ENCODE data around the gene JUP.

Gene JUP

GRCh38 chr17:41810659-41811548 is 24.4 kb upstream of the JUP start:
- in situ Hi-C loops (cut with HindIII; ENCODE audit: low sequenced_read_pairs): no loop called here

DNA sequence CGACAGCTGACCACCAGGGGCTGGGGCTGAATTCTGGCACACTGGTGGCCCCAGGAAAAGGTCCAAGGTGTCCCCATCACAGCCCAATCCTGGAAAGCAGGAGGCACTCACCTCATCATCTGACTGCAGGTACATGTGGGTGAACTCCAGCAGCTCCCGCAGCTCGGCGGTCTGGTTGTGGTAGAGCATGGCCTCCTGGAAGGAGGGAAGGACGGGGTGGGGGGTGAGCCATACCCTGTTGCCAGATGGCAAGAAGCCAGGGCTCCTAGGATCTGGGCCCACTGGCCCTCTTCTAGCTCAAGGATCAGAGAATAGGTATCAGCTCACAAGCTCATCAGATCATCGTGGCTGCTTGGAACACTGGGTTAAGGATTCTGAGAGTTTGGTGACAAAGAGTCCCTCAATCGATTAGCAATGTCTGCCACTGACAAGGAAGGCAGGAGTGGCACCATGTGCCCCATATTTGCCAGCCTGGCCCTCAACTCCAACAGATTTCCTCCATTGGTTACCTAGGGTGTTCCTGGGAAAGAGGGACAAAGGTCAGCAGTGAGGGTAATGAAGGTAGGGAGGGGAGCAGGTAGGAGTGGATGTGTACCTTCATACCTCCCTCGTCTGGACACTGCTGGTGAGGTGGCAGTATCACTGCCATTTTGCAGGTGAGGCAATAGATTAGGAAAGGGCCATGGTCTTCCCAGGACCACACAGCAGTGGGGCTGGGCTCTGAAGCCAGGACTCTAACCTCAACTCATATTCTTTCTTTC is 20.4 kb upstream of the JUP start:
- in situ Hi-C loops (cut with HindIII; ENCODE audit: low sequenced_read_pairs): loop anchor here (10.0 kb wide), 1 partner anchor 82 kb away; no protein-coding TSS in a partner anchor

GRCh38 chr17:41803049-41804020 is 16.8 kb upstream of the JUP start:
- in situ Hi-C loops (cut with HindIII; ENCODE audit: low sequenced_read_pairs): loop anchor here (10.0 kb wide), 1 partner anchor 79 kb away; no protein-coding TSS in a partner anchor

DNA sequence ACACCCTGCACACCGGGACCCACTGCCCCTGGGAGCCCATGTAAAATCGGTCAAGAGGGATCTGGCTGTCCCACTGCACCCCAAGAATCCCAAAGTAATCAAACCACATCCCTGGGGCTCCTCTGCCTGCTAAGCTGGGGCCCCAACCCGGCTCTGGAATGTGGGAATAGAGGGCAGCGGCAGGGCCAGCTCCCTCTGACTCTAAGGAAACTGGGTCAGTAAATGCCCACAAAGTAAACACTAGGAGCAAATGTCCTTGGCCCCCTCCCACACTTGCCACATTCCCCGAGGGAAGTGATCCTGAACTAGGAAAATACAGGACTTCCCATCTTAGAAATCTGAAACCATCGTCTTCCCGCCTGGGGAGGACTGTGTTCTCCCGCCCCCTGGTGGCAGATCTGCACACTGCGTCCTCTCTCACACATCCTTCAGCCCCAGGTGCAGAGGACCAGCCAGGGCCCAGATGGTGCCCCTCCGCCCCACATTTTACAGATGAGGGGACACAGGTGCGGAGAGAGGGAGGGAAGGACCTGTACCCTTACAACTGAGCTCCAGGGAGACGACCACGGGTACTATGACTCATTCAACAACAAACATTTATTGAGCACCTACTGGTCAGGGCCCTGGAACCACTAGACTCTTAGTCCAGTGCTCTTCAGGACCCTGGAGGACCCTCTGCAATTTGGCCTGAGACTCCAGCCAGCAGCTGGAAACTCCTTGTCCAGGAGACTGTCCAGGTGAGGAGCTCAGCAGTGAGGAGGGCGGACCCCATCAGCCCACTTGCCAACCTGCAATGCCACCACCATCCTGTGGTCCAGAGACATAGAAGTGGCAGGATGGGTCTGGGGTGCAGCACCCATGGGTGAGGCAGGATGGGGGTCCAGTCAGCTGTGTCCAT is 15.1 kb upstream of the JUP start:
- in situ Hi-C loops (cut with HindIII; ENCODE audit: low sequenced_read_pairs): loop anchor here (10.0 kb wide), 1 partner anchor 77 kb away; no protein-coding TSS in a partner anchor

DNA sequence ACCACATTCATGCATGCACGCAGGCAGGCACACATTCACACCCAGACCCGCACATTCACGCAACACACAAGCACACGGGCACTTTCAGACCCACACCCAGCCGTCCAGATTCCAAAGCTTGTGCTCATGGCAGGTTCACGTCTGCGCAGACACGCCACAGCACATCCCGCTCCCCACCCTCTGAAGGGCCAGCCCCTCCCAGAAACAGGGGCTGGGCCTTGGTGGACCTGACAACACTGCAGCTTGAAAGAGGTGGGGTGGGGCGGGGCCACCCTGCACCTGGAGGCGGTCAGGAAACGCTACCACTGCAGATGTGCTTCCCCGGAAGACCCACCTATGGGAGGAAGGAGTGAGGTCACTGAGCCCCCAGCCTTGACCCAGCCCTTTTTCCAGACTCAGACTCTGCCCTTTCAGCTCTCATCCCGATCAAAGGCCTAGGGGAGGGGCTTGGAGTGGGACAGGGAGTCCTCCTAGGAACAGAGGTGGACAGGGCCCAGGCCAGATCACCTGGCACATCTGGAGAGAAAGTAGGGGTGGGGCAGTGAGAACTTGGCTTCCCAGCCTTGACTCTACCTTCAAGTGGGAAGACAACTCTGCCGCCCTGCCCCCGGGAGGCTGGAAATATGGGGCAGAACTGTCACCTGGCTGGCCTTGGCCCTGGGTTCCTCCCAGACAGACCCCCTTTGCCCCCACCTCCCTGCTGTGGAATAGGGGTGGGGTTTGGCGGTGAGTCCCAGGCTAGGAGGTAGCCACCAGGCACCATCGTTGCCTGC is 14.3 kb upstream of the JUP start:
- in situ Hi-C loops (cut with HindIII; ENCODE audit: low sequenced_read_pairs): loop anchor here (10.0 kb wide), 1 partner anchor 76 kb away; no protein-coding TSS in a partner anchor

- in situ Hi-C loops (cut with HindIII; ENCODE audit: low sequenced_read_pairs): no loop called here
These were observed 12.9 kb upstream of the JUP start for GRCh38 chr17:41799366-41799765.

- in situ Hi-C loops (cut with HindIII; ENCODE audit: low sequenced_read_pairs): no loop called here
These were observed 10.9 kb upstream of the JUP start for GRCh38 chr17:41797377-41797776.

GRCh38 chr17:41796121-41796895 is 9.8 kb upstream of the JUP start:
- in situ Hi-C loops (cut with HindIII; ENCODE audit: low sequenced_read_pairs): no loop called here

DNA sequence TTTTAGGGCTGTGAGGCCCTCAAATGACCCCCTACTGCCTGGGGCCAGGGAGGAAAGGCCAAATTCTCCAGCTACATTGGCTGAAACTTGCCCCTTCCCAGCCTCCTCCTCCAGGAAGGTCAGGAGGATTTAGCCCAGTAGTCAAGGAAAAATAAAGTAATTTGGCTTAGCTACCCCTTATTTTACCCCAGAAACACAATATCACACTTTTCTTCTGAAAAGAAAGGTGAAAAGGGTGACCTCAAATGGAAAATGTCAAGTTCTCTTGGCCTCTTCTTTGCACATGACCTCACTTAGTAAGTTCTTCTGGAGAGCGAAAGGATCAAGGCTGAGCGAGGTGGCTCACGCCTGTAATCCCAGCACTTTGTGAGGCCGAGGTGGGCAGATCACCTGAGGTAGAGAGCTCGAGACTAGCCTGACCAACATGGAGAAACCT is 8.0 kb upstream of the JUP start:
- in situ Hi-C loops (cut with HindIII; ENCODE audit: low sequenced_read_pairs): no loop called here

DNA sequence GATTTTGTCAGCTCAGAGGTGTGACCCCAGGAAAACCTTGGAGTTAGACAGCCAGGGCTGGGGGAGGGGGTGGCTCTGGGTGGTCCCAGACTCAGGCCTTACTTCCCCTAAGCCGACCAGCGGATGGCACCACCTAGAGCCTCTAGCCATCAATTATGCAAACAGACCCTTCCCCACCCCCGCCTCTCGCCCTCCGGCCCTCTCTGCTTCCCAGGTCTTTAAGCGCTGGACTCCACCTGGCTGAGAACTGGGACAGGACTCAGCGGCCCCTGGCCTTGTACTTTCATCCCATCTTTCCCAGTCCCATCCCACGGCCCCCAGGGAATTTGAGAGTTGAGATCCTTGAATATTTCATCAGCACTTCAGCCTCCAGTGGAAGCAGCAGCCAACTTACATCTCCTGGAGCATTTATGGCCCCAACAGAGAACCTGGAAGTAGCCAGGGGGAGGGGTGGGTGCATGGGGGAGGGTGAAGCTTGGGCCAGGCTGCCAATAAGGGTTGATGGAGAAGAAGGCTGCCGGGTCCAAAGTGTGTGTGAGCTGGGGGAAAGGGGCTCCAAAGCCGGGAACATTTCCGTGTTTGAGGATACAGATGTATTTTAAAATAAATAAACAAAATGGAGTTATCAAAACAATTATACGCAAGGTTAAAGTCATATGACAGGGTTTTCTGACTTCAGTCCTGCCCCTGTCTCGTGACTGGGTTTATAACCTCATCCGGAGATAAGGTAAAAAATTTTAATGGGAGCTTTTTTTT is 7.5 kb upstream of the JUP start:
- in situ Hi-C loops (cut with HindIII; ENCODE audit: low sequenced_read_pairs): no loop called here

DNA sequence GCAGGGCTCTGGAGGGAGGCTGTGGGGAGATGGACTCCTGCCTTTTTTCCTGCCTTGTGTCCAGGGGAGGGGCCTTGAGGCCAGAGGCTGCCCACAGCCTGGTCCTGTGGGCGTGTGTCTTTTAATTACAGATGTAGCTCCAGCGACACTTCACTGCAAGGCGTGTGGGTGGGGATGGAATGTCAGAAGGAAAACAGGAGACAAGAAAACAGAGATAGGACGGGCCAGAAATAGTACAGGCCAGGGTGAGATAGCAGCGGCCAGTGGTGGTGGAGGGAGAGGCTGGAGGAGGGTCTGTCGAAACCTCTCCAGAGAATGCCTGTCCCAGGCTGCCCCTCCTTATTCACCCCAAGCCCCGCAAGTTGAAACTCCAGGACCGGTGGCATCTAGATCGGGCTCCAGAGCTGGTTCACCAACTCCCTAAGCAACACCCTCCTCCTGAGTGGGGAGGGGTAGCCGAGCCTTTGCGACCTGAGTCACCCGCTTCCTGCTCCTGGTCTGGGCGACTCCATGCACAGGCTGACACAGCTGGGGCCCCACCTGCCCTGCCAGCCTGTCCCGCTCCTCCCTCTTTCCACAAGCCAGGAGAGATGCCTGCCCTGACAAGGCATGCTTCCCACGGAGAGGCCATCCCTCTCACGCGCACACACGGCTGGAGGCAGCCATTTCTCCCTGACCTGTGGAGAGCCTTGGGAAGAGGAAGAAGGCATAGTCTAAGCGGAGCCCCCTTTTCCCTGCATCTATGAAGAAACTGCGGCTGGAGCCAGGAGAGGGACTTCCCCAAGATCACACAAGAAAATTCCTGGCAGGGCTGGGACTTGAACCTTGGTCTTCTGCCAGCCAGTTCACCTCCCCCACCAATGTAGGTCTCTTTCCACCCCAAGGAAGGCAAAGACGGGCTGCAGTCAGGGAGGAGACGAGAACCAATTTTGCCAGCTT is 6.6 kb upstream of the JUP start:
- in situ Hi-C loops (cut with HindIII; ENCODE audit: low sequenced_read_pairs): no loop called here

GRCh38 chr17:41787021-41787418 is 509 bp upstream of the JUP start:
- in situ Hi-C loops (cut with HindIII; ENCODE audit: low sequenced_read_pairs): no loop called here

DNA sequence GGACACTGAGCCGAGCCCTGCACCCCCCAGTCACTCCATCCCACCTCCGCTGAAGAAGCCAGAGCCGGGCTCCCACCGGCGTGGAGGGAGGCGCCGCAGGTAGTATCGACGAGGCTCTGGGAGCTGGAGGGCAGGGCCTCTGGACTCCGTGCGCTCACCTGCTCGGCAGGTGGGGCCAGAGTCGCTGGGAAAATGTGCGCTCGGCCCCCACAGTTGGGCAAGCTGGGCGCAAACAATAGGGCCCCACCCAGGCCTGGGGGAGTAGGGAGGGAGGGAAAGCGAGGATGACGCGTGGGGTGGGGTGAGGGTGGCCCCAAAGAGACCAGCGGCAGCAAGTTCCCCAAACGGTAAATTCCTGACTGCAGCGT is 668 bp downstream of the JUP start:
- in situ Hi-C loops (cut with HindIII; ENCODE audit: low sequenced_read_pairs): no loop called here

DNA sequence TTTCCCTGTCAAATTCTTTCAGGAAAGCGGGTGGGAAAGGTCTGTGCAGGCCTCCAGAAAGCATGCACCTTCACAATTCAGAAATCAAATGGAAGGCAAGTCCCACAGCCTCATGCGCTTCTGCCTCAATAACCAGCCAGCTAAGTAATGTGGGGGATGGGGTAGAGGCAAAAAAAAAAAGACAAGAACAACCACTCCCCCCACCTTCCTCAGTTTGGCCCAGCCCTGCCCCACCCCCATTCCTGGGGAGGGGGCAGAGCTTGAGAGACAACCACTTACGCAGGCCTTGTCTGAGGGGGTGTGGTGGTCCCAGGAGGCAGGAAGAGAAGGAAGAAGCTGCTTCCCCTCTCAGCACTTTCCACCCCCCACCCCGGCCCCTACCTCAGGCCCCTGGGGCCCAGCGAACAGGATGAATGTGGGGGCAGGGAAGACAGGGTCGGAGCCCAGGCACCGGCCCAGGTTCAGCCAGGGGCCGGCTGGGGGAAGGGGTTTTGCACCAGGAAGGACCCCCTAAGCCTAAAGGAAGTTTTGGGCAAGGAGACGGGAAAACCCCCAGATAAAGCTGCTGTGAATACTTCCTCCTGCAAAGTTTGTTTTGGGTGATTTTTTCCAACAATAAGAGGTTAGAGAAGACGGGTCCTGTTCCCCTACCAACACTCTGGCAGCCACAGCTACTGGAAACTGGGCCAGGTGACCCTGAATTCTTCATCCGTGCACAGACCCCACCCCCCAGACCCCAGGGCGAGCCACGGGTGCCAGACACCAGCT is 1.2 kb downstream of the JUP start:
- in situ Hi-C loops (cut with HindIII; ENCODE audit: low sequenced_read_pairs): no loop called here

GRCh38 chr17:41784207-41784744 is 2.2 kb downstream of the JUP start:
- in situ Hi-C loops (cut with HindIII; ENCODE audit: low sequenced_read_pairs): no loop called here
